ENCODE results near the gene FAM217A.

- TF ChIP-seq ZNF274 (IDR thresholded peaks at IDR 0.05; ENCODE audit: low read depth, low read length) (no peak), YY1 (IDR thresholded peaks at IDR 0.05; ENCODE audit: insufficient read depth, insufficient read length) (no peak)
These were observed 28.9 kb upstream of the FAM217A start for GRCh38 chr6:4107873-4108272.
